ENCODE results near the gene SLCO2A1.

The SLCO2A1 gene

GRCh38 chr3:133895208-133896001 lies 134.3 kb downstream of the SLCO2A1 start, which contains the start of gene RAB6B:
Gene RAB6B, minus strand, starts transcription at chr3:133895882. Its CDS starts 416 bp downstream, at chr3:133895466.
- DNase-seq: peak; percentile 73

DNA sequence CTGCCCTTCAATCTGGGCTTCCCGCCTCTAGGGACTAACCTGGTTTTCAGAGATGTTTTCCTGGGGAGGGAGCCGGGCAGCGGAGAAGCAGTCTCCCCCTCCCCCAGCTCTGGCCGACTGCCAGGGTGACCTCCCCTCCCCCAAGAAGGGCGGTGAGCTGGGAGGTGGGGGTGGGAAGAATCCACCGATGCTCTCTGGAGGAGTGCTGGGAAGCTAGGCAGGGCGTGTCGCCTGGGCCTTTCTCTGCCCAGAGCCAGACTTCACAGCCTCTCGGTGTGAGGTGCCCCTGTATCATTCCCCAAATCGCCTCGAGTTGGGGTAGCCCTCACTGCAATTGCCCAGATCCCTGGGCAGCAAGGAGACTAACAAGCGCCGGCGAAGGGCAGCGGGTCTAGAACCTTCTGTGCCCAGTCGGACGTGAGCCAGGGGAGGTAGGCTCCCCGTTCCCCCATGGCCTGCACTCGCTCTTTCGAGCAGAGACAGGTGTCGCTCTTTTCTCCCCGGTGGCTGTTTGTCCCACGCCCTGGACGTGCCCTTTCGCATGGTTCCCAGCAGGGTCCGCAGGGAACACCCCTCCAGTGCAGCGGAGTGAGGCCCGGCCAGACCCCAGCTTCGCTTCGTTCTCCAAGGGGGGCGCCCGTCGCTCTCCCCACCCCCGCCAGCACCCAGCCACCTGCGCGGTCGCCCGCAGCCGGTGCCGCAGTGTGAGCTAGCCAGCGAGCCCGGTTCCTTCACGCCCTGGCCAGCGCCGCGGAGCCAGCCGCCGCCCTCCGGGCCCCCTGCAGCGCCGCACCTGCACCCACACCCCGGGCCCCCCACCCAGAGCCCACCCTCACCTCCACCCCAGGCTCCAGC lies 135.1 kb downstream of the SLCO2A1 start:
- no peak for DNase-seq

DNA sequence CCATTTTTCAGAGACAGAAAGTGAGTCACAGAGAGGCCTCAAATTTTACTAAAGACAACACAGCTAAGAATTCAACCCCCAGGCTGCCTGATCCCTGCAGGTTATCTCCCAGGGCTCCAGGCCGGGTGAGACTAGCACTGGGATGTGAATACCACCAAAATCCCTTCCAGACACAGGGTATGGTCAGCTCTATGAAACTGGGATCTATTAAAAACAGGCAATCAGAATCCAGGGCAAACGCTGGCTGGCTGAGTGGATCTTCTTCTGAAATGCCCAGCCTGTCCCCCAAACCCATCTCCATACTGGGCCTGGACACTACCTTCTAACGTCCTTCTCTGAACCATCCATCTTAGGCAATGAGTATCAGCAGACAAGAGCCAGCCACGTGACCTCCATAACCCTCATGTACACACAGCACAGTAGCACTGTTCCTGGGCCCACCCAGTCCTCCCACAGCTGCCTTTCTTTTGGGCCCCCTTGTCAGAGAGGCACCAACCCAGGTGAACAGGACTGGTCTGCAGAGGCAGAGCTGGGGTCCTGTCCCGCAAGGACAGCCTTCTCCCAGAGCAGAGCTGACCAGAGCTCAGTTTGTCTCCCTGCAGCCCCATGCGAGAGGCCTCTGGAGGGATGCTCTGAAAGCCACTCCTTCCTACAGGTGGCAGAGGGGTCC lies 135.9 kb downstream of the SLCO2A1 start:
- no peak for DNase-seq

DNA sequence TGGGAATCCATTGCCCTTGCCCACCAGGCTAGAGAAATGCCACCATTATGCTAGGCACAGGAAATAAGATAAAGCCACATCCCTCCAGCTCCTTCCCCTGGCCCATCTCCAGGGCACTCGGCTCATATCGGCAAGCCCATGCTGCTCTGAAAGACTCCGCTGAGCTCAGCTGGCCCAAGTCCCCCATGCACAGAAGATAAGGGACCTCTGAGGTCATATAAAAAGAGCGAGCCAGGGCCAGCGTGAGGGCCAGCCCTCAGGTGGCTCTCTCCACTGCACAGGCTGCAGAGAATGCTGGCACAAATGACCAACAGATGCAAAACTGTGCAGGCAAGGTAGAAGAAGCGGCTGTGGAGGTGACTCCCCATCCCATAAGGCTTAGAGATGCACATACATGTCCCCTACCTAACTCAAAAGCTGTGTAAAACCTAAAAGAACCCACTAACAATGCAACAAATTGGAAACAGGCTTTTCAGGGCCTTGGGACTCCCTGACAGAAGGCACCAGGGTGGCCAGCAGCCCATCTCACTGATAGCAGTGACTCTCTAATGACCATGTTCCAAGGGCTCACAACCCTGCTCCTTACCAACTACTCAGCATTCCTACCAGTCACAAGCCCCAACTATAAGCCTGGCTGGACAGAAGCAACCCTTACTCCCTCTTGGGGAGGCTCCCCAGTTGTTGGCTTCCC lies 137.0 kb downstream of the SLCO2A1 start:
- DNase-seq: no peak

DNA sequence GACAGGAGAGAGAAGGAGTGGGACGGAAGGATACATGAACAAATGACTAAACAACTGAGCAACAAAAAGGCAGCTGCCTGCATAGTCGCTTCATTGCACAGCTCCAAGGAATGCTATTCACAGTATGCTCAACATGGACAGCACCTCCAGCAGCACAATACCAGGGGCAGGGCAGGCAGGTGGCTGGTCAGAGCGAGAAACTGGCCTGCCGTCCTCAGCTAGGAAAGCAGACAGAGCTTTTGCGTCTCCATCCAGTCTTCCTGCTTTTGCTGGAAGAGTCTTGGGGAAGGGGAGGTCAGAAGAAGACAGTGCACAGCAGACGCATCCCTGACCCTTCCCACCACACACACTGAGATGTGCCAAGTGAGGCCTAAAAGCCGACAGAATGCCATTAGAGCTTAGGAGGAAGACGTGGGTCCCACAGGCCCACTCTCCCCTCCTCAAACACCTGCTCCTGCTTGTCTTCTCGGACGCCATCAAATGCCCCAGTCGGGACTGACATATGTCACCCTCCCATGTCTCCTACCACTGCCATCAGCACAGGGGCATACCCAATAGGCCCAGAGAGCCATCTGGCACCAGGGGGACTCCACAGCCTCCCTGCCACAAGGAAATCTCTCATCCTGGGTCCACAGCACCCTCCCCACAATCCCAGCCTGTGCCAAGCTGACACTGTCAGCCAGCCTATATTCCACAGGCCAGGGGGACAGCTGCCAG lies 137.9 kb downstream of the SLCO2A1 start:
- DNase-seq: no peak

GRCh38 chr3:133890972-133891644 lies 138.6 kb downstream of the SLCO2A1 start:
- no peak for DNase-seq

DNA sequence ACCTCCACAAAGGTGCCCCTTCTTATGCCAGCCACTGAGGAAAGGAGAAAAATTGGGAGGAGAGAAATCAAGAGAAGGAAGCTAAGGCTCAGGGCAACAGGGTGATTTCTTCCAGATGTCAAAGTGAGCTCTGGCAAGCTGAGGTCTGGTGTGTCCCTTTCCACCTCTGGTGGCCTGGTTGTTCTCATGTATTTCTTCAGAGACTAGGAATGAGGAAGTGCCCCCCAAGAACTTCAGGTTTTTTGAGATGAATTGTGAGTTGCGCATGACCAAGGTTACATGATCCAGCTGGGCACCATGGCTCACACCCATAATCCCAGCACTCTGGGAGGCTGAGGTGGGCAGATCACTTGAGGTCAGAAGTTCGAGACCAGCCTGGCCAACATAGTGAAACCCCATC lies 139.7 kb downstream of the SLCO2A1 start:
- no peak for DNase-seq

GRCh38 chr3:133888726-133889340 lies 140.9 kb downstream of the SLCO2A1 start:
- DNase-seq: no peak

GRCh38 chr3:133887803-133888703 lies 141.7 kb downstream of the SLCO2A1 start:
- DNase-seq: no peak

DNA sequence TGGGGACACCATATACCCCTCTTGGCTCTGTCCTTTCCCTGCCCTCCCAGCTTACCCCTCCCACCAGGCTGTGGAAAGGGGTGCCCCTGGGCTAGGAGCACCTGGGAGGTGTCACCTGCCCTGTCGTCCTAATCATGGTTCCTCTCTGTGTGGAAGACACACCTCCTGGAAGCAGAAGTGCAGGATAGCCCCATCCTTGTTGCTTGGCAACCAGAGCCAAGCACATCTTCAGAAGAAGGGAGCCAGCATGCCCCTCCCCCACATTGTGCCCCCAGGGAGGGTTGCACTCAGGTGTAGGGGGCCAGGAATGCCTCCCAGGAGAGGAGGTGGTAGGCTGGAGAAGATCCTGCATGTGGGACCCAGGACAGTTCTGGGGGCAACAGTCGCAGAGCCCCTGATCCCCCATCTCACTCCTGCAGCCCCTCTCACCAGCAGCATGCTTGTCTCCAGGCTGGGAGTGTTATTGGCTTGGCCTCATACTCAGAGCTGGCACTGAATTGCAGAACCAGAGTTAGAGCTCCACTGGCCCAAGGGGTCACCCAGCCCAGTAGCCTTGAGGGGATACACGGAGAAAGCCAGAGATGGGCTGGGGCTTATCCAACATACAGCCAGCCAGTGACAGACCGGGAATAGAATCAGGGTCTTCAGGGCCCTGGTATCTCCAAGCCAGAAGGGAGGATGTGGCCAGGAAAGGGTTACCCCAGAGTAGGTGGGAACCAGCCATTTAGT lies 142.5 kb downstream of the SLCO2A1 start:
- no peak for DNase-seq

DNA sequence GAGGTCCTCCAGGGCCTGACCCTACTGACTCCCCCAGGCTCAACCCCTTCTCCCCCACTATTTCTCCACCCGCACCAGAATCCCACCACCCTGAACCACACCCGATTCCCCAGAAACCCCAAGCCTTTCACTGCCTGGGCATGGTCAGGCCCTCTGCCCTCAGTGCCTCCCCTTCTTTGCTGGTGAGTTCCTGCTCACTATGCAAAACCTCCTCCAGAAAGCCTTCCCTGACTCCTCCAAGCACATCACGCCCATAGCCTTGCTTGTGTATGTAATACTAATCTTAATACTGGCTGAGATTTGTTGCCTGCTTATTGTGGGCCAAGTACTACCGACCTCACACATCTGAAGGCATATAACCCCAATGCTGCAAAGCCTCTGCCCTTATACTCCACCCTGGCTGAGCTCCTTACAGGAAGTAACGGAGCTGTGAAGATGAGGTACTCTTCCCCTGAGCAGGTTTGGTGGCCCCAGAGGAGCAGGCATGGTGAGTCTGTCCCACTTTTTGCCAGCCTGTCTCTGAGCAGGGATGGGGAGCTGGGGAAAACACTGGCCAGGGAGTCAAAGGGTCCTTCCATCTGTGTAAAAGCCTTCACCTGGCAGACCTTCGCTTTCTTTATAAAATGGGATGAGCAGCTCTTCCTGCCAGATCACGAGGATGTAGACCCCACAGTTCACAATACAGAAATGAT lies 143.5 kb downstream of the SLCO2A1 start:
- DNase-seq: no peak

- no peak for DNase-seq
Observed at GRCh38 chr3:133884887-133885711, 144.6 kb downstream of the SLCO2A1 start.

DNA sequence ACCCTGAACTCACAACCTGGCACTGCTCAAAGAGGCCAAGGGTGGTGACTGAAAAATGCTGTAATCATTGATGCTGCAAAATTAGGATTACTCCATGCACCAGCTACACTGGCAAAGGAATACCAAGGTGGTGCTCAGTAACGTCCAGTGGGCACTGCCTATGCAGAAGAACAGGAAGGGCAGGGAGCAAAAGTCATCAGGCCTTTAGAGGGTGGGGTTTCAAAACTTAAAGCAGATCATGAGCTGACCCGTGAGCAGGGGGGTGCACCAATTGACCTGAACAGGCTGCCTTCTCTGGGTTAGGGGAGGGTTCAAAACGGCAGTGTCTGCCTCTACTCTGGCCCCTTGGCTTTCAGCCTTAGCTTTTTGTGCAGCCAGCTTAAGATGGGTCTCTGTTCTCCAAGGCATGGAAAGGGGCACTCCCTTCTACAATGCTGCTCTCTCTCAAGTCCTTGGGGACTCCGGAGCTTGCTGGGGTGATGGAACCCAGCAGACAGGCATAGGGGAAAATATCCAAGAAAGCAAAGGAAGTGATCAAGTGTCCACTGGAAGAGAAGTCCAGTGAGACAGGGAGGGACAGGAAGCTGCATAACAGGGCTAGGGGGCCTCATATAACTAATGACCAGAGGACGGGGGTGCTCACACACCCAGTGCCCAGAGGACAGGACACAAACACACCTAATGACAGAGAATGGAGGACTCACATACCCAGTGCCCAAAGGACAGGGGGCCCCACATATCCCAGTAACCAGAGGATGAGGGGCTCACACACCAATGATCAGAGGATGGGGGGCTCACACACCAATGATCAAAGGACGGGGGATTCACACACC lies 145.5 kb downstream of the SLCO2A1 start:
- no peak for DNase-seq

DNA sequence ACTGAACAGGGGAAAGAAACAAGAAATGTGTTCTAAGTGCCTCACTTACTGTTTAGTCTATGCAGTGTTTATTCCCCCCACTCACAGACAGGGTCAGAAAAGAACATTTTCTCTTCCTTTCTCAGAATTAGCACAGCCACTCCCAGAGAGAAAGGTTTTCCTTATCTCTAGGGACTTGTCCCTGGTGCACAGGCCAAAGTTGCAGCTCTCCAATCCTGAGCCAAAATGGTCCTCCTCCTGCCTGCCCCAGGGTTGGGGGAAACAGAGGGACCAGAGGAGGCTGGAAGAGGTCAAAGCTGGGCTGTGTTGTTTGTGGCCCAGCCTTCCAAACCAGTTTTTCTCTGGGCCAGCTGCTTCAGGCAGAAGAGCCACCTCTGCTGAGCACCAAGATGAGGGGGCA lies 146.1 kb downstream of the SLCO2A1 start:
- DNase-seq: no peak

DNA sequence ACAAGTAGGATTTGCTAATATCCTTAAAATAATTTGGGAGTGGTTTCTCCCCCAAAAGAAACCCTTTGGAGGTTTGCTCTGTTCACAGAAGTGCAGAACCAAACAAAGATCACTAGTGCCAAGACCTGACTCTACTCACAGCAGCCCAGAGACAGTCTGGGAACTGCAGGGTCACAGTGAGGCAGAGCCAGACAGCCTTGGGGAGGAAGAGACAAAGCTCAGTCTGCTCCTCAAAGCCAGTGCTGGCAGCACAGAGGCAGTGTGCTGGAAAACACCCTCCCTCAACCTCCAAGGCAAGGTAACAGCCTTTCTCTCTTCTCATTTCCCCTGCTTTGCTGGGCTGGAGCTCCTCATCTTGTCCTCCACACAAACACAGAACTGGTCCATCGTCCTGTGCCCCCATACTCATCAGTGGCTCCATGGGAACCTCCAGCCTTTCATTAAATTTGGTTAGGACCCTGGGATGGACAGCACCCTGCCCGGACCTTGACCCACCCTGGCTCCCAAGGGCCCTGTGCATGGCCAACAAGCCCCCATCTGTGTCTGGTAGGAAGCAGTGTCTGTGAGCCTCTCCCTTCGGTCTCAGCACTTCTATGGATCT lies 146.6 kb downstream of the SLCO2A1 start:
- no peak for DNase-seq
